HEK293 (cell line): ENCODE data around the gene MAP3K7CL.

Source experiments
- BCL11A ChIP-seq: fragments of 450-650 bp; formaldehyde crosslinking; IDR thresholded peaks from 2 replicates; pipeline ENCODE4 v1.5.1; 2016; ENCODE audit warnings: low read depth, missing biosample characterization, missing genetic modification characterization
- CTCF ChIP-seq: fragments of 450-650 bp; formaldehyde crosslinking; IDR thresholded peaks from 2 replicates; pipeline ENCODE4 v1.5.1; 2016; ENCODE audit warnings: missing biosample characterization, missing genetic modification characterization
- EGR2 ChIP-seq: fragments of 450-650 bp; formaldehyde crosslinking; IDR thresholded peaks from 2 replicates; pipeline ENCODE4 v1.5.1; 2016; ENCODE audit warnings: low read depth, missing biosample characterization, missing genetic modification characterization
- KLF17 ChIP-seq: fragments of 450-650 bp; formaldehyde crosslinking; IDR thresholded peaks from 2 replicates; pipeline ENCODE4 v1.5.1; 2016; ENCODE audit warnings: missing biosample characterization, missing genetic modification characterization
- MYNN ChIP-seq: fragments of 450-650 bp; formaldehyde crosslinking; IDR thresholded peaks from 2 replicates; pipeline ENCODE4 v1.5.1; 2016; ENCODE audit warnings: missing biosample characterization, missing genetic modification characterization, borderline replicate concordance
- PATZ1 ChIP-seq: fragments of 450-650 bp; formaldehyde crosslinking; IDR thresholded peaks from 2 replicates; pipeline ENCODE4 v1.5.1; 2016; ENCODE audit warnings: missing biosample characterization, missing genetic modification characterization
- ZNF146 ChIP-seq: fragments of 450-650 bp; formaldehyde crosslinking; IDR thresholded peaks from 2 replicates; pipeline ENCODE4 v1.5.1; 2016; ENCODE audit warnings: missing biosample characterization, missing genetic modification characterization
- ZNF274 ChIP-seq, 2 experiments: fragments of 200-500 bp in 1 of 2; fragments of 450-650 bp in 1 of 2; sonication (Bioruptor generic) in 1 of 2; formaldehyde crosslinking in 1 of 2; IDR thresholded peaks; 2 replicates each; pipeline versions ENCODE4 v1.5.1 to v1.6.1; 2014 to 2016; ENCODE audit warnings: borderline replicate concordance in 1 of 2, inconsistent platforms in 1 of 2, low read length in 1 of 2, missing biosample characterization in 1 of 2, missing genetic modification characterization in 1 of 2
- ZNF707 ChIP-seq: fragments of 450-650 bp; formaldehyde crosslinking; IDR thresholded peaks from 2 replicates; pipeline ENCODE4 v1.5.1; 2016; ENCODE audit warnings: missing biosample characterization, missing genetic modification characterization
- ZNF76 ChIP-seq: fragments of 450-650 bp; formaldehyde crosslinking; IDR thresholded peaks from 2 replicates; pipeline ENCODE4; 2016; ENCODE audit warnings: low read depth, missing biosample characterization, missing genetic modification characterization, borderline replicate concordance

- no peak for TF ChIP-seq BCL11A
- TF ChIP-seq PATZ1 (tag by site-specific recombination), result no peak
- no peak for TF ChIP-seq EGR2
- TF ChIP-seq ZNF146, result no peak
- no peak for TF ChIP-seq CTCF (tag by site-specific recombination)
- no peak for TF ChIP-seq MYNN (tag by site-specific recombination)
- TF ChIP-seq ZNF76 (tag by site-specific recombination), result no peak
- TF ChIP-seq ZNF707, result no peak
- TF ChIP-seq ZNF274 (IDR thresholded peaks at IDR 0.05; ENCODE audit: low read length), result no peak
- TF ChIP-seq ZNF274 (tag by site-specific recombination; IDR thresholded peaks at IDR 0.05; ENCODE audit: borderline replicate concordance), result no peak
- no peak for TF ChIP-seq KLF17 (tag by site-specific recombination)
These were observed 57.5 kb downstream of the MAP3K7CL start for GRCh38 chr21:29187944-29188343.
